Activated CD4-positive, alpha-beta T cell treated with anti-CD3 and anti-CD28 coated beads for 48 hours (primary cell): ENCODE data around the gene FHL3.
A peak's percentile ranks its signal among the peaks of the same experiment; 100 is the strongest.
"Not testable (repeated sequence)": the region's sequence is repeated elsewhere in the genome, so short reads cannot be mapped to it uniquely, and the experiment has no call there.

Source experiments
- DNase-seq: peaks from one replicate; pipeline ENCODE4 v3.0.0-alpha.2; 2020

The FHL3 gene

DNA sequence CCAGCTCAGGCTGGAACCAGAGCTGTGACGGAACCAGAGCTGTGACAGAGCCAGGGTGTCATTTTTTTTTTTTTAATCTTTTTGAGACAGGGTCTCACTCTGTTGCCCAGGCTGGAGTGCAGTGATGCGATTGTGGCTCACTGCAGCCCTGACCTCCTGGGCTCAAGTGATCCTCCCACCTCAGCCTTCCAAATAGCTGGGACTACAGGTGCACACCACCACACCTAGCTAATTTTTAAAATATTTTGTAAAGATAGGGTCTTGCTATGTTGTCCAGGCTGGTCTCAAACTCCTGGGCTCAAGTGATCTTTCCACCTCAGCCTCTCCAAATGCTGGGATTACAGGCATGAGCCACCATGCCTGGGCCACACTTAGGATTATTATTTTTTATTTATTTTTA, 27.7 kb upstream of the FHL3 start:
- DNase-seq, result not testable (repeated sequence)

DNA sequence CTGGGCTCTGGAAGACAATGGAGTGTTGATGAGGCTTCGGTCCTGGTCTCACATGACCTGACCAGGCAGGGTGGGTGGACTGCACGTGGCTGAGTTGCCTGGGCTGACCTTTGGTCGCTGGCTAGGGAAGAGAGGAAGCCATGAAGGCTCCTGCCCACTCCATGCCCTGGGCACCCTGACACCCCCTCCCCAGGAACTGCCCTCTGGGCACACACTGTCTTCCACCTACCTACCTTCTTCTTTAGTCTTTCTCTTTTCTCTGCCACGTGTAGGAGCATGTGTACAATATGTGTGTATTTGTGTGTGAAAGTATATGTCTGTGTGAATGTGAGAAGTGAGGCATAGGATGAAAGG, 26.2 kb upstream of the FHL3 start:
- no peak for DNase-seq

DNA sequence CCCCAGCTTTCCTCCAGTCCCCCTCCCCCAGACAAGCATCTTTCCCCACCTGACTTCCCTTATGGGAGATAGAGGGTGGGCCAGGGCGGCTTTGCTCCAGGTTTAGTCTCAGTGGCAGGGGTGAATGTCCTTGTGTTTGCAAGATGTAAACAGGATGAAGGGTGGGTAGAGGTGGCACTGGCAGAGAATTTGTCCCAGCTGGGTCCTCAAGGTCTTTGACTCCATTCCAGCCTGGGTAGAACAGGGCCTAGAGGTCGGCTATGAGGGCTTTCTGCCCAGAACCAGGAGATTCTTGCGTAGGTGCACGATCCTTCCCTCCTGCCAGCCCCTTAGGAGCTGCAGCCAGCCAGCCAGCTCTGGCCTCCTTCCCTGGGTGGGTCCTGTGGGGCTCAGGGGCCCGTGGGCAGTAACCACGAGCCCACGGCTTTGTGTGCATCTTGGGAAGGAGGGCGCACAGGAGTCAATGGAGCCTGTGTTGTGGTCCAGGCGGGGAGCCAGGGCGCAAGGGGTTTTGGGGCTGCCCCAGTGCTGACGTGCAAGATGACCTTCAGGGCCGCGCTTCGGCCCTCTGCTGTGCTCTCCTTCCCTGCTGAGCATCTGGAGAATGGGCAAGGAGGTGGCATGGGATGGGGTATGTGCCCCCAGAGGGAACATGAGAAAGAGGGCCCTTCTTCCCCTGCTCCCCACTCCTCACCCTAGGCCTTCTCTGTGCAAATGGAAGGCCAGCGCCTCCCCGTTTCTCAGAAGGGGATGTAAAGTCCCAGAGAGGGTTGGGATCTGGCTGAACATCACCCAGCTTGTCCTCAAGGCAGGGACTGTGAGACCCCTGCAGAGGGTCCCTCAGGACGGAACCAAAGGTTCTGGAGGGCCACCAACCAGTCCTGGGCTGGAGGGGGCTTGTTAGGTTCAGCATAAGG, 25.5 kb upstream of the FHL3 start:
- DNase-seq, result no peak

DNA sequence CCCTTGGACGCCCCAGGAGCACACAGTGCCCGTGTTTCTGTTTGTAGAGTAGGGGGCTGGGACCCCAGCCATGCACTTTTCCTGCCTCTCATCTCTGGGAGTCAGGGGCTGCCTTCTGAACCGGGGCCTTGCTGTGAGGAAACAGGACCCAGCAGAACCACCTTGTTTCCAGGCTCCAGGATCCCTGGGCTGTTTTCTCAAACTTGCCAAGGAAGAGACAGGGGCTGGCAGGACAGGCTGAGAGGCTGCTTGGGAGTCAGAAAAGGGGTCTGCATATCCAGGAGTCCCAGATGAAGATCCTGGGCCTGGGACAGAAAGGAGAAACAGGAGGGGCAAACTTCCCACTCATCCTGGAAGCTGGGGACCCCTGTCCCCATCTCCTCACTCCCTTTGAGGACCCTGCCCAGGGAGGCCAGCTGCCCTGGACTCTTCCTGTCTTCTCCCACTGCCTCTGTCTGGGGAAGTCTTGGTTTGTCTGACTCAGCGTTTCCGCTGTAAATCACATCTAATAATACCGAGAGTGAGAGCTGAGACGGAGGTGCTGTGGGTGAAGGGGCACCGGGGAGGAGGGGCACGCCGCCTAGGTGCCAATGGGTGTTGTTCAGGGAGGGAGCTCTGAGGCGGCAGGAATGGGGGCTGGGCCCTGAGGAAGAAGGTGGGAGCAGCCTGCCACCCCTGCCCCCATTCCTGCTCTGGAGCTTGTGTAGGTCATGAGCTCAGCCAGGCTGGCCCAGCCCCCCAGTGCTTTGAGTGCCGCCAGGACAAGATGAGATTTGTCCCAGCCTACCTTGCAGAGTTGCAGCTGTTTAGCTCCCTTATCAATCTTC, 24.6 kb upstream of the FHL3 start:
- peak; percentile 87 for DNase-seq

DNA sequence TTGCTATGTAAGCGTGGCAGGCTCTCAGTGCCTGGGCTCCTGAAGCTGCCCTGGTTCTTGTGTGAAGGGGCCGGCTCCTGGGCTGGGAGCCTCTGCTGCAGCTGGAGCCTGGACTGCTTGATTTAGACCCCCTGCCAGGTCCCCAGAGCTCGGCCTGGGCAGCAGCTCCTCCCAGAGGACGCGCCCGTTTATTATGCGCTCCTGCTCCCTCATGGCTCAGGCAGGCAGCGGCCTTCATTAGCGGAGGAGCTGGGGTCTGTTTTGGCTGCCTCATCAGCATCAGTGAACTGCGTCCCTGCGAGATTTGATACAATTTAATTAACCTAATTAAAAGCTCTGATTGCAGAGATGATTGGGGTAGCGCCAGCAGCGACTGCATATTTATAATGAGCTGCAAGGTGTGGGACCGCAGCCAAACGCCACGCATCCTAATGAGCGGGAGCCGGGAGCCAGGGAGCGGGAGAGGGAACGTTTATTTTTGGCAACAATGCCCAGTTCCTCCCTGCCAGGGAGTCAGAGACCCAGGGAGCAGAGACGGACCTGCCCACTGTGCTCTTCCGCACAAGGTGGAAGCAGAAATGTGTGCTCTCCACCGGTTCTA, 23.9 kb upstream of the FHL3 start:
- no peak for DNase-seq

DNA sequence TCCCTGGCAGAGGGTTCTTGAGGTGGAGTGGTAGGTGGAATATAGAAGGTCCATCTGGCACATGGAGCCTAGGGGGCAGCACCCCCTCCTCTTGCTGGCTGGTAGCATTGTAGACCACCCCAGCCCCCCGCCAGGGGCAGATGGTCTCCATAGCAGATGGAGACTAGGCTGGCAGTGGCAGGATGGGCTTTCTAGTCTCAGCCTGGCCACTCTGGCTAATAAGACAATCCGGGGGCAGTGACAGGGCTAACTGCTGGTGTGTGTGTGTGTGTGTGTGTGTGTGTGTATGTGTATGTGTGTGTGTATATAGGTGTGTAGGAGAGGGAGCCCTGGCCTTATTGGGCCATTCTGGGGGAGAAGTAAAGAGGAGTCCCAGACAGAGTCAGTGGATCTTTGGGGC, 23.4 kb upstream of the FHL3 start:
- no peak for DNase-seq

DNA sequence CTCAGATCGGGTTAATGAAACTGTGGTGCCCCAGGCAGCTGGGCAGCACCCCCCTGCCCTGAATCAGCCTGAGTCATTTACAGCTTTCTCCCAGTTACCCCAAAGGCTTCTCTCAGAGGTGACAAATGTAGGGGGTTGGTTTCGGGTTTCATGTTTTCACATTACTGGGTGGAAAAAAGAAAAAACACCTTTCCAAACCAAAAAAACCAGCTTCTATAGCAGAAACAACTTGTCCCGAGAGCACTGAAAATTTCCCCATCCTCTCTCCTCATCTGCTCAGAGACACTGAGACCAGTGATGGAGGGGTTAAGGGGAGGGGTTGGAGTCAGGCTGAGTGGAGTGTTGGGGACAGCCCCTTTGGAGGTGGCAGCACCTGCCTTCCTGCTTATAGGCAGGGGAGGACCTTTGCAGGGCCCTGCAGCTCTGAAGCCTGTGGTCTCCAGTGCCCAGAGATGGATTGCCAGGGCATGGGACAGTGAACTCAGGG, 22.8 kb upstream of the FHL3 start:
- DNase-seq, result peak; percentile 88

DNA sequence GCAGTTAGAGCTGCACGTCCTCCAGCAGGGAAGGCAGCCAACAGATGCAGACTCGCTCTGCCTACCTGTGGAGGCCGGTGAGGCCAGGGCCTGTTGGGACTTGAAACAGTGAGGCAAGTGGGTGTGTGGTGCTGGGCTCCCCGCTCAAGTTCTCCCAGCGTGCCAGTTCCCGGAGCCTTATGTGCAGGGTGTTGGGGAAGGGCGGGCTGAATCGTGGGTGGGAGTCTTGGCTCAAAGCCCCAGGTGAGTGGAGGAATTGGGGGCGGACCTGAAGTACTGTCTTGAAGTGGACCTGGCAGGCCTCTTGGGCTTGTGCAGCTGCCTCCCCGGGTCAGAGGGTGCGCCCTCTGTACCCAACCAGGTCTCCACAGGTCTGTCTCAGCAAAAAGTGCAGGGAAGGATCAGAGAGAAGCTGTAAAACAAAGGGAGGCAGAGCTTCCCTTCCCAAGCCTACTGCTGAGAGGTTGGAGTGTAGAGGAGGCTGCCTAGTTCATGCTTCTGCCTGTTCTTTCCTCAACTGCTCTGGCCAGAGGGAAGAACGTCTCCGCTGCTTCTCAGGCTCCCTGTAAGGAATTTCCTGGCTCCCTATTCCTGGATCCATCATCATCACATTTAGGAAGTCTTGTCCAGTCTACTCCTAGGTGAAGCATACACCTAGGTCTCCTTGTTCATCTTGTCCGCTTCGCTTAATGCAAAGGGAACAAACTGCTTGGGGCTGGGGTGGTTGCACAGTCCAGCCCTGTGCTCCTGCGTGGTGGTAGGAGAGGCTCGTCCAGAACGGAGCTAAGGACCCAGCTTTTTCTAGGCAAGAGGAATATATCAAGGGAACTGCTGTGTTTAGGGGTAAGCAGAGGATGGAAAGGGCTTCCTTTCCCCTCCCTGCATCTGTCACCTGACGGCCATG, 22.1 kb upstream of the FHL3 start:
- DNase-seq, result no peak

DNA sequence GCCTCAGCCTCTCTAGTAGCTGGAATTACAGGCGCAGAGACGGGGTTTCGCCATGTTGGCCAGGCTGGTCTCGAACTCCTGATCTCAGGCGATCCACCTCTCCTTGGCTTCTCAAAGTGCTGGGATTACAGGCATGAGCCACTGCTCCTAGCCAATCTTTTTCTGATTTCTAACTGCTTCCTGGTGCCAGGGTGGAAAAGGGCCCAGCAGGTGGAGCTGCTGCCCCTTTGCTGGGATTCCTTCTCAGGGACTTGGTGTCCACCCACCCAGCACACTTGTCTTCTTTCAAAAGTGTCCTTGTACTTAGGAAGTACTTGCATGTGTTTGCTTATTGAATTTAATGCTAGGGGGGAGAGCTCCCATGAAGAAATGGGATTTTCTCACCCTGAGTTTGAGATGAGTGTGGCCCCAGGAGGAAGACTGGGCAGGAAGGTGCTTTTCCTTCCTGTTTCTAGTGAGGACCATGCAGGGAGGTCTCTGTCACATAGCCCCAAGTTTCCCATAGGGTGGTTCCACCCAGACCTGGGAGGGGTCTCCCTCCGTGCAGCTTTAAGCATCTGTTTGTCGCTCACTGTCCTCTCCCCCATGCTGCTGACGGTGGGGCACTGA, 21.4 kb upstream of the FHL3 start:
- DNase-seq, result peak; percentile 74

DNA sequence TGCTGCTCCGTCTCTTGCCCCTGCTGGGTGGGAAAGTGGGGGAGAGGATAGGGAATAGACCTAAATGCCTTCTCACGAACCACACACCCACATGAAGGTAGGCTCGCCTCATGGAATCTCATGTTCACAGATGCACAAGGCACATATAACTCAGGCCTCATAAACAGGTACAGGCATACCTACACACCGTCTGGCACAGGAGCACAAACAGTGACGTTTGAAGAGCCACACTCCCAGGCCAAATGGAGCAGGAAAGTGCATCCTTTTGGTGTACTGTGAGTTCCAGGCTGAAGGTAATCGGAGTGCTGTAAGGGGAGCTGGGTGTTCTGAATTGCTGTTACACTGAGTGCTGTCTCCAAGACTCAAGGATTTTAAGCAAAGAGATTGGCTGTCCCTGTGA, 20.4 kb upstream of the FHL3 start:
- DNase-seq, result no peak

DNA sequence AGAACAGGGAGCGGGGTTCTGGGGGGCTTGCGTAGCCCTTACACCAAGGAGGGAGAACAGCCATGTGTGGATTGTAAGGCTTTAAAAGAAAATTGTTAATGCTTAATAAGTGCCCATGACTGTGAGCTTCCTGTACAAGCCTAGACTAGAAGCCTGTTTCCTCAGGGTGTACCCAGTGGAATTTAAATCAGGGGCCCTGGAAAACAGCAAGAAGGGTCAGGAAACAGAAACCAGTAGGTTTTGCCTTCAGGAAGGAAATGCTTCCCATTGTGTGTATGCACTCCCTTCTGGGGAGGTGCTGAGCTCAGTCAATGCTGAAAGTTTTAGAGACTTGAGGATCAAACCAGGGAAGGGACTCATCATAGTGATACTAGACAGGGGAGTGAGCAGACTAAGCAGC, 19.9 kb upstream of the FHL3 start:
- DNase-seq, result no peak

DNA sequence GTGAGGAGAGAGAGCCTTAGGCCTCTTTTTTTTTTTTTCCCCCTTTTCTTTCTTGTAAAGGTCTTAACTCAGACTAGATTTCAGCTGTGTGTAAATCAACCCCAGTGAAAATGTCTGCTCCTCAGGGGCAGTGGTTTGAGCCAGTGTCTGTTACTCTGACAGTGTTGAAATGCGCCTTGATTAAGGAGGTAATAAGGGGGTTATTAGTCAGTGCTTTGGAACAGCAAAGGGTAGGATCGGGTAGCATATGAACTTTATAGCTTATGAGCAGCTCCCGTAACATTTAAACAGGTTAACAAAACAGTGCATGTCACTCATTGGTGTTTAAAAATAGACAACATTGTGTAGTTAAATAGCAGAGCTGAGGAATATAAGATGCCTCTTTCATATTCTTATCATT, 17.5 kb upstream of the FHL3 start:
- DNase-seq, result no peak

DNA sequence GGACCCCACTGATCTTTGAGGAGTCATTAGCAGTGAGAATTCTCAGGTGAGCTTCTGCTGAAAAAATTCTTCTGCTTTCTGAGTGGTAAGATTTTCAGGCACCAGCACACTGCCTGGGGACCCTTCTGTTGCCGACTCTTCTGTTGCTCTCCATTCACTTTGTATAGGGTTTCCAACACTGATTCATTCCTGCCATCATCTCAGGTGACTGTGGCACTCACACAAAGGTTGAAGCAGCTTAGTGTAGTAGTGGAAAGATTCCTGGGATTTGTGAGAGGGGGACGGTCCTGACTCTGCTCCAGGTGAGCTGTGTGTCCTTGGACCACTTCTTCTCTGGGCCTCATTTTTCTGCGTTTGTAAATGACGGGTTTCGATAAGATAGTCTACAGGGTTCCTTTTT, 16.7 kb upstream of the FHL3 start:
- no peak for DNase-seq

DNA sequence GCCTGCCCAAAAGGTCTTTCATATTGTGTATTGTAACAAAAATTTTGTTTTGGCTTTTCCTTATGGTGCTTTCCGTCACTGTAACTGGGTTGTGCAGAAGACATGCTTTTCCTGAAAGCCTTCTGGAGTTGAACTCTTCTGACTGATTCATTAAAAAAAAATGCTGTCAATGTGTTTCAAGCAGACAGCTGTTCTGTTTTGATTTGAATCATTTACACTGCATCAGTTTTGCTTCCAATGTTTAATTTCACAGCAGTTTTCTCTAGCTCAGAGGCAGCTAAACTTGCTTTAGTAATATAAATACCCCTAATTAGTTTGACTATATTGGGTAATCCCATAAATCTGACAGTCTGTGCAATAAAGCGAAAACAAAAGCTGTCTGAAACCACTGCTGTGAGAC, 15.1 kb upstream of the FHL3 start:
- no peak for DNase-seq

DNA sequence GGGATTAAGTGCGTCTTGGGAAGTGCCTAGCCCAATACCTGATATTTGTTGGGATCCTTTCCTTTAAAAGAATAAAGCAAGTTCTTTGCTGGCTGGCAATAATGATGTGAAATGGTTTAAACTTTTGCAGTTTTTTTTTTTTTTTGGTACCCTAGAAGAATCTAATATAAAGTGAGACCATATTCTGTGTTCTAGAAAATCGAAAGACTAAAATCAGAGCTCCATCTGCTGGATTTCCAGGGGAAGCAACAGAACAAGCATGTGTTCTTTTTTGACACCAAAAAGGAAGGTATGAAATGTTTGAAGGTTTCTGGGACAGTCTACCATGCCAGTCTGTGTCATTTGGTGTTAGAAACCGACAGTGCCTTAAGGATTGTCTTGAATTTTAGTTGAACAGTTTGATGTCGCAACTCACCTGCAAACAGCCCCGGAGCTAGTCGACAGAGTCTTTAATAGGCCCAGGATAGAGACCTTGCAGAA, 13.6 kb upstream of the FHL3 start:
- DNase-seq, result no peak

DNA sequence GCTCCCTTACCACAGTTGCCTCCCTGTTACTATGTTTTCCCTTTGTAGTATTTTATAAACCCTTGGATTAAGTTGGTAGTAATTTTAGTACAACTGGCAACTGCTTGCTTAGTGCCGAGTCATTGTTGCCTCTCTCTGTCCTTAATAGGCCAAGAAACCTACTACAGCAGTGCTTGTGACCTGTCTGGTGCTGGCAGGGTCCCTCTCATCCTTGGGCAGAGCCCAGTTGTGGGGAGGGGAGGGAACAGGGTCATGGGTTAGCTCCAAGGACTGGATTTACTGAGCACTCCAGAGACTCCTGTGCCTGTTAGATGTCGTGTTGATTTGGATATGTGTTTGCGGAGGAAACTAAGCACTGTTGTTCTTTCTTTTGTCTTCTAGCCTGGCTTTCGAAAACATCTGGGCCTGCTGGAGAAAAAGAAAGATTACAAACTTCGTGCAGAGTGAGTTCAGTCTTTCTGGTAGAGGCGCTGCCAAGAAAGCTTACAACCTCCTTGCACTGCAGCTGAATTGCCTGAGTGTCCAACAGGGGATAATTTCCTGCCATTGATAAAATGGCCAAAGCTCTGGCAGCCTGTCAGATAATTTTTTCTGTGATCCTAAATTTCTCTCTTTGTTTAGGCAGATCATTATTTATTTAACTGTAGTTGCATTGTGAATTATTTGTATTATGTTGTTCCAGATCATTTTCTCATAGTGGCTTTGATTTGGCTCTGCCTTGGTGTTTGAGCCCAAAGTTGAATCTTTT, 10.8 kb upstream of the FHL3 start:
- no peak for DNase-seq

DNA sequence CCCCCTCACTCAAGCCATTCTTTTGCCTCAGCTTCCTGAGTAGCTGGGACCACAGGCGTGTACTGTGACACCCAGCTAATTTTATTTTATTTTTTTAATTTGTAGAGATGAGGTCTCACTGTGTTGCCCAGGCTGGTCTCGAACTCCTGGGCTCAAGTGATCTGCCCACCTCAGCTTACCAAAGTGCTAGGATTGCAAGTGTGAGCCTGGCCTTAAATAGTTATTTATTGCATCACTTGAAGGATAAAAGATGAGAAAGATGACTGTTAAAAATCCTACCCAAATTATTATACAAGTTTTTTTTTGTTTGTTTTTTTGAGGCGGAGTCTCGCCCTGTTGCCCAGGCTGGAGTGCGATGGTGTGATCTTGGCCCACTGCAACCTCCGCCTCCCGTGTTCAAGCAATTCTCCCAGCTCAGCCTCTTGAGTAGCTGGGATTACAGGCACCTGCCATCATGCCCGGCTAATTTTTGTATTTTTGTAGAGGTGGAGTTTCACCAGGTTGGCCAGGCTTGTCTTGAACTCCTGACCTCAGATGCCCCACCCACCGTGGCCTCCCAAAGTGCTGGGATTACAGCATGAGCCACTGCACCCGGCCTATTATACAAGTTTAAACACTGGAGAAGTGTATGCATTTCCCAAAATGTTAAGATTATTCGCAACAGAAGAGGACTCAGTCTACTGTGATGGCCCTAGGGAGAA, 9.6 kb upstream of the FHL3 start:
- no peak for DNase-seq

DNA sequence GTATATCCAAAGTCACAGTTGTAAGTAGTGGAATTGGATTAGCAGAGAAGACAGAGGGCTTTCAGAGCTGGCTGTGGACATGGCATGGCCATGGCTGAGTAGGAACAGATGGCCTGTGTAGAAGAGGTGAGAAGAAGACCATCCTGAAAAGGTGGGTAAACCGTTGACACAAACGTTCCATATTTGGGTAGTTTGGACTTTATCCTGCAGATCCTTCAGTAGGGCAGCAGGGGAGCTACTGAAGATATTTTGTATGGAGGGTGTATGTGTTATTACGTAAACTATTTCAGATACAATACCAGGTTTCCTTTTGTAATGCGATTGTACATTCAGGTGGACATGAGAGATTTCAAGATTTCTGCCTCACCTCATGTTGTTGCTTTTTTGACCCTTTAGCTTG, 8.9 kb upstream of the FHL3 start:
- DNase-seq, result no peak

DNA sequence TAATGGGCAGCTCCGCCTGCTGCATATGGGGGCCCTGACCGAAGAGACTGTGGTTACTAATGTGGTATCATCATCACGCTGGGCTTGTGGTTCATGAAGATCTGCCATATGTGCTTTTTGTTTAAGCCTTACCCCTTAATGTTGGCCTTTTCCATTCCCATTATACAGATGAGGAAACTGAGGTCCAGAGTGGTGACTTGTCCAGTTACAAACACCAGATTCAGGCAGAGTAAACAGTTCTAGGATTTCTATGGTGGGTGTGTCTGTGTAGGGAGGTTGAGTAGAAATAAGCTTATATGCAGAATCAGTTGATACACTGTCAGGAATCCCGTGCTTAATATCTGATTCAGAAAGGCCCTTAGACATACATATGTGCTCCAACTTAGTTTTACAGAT, 7.9 kb upstream of the FHL3 start:
- no peak for DNase-seq

DNA sequence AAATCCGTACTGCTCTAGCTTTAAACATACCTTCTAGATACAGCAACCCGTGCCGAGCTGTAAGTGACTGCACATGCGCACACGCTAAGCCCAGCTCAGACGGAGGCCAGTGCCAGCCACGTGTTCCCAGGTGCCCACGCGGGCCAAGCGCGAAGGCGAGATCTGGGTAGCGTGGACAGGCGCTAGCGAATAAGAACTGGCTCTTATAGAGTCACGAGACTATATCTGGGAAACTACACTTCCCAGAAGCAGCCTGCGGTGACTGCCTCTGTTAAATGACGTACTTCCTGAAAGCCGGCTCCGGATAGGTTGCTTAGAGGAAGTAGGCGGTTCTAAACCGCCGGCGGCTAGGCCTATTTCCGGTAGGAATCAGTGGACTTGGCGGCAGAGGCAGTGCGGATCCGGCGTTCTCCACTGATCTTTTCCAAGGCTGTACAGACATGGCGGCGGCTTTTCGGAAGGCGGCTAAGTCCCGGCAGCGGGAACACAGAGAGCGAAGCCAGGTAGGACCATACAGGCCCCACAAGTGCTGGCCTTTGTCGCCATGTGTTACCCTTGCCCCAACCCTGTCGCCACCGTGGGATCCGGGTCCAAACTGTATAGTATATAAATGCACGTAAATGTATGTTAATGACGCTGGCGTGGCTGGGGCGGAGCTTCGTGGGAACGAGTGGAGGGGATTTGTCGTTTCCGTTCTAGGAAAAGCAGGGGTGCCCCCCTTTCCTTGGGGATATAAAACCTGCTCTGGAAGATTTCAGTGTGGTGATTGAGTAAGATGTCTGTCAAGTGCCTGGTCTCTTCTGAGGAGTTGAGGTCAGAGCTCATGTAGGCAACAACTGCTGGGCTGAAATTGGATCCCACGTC, 7.3 kb upstream of the FHL3 start, which contains the start of gene UTP11:
TSS of gene UTP11 (plus strand) at position 372 of the 864 bp plus-strand sequence. CDS start at position 441, 69 bp downstream.
- peak; percentile 91 for DNase-seq
